Large intestine (tissue), 3 donors: Measurements from ENCODE around the gene CNTNAP2. TPM values are rescaled to one million over a fixed set of nuclear protein-coding genes. Genes with fewer than 3 reads are reported as not detected.

Experiments
- DNase-seq, 2 donors: peaks; one replicate each; pipeline versions ENCODE4 v3.0.0 to v3.0.0-alpha.2; 2013
- H3K27ac ChIP-seq: one replicate; pipeline ENCODE4 v1.5.1; 2013; ENCODE audit warnings: low read length
- H3K27me3 ChIP-seq: 2 replicates; pipeline ENCODE4 v1.6.1; 2013; ENCODE audit warnings: low read length; ENCODE audit not compliant: control insufficient read depth, insufficient read depth
- H3K36me3 ChIP-seq: 2 replicates; pipeline ENCODE4 v1.6.1; 2013; ENCODE audit warnings: low read length; ENCODE audit not compliant: control insufficient read depth, insufficient read depth
- H3K4me1 ChIP-seq: one replicate; pipeline ENCODE4 v1.6.1; 2013; ENCODE audit warnings: low read length; ENCODE audit not compliant: control insufficient read depth, insufficient read depth
- H3K4me3 ChIP-seq: one replicate; pipeline ENCODE4 v1.5.1; 2013; ENCODE audit warnings: low read length
- H3K9me3 ChIP-seq: one replicate; pipeline ENCODE4 v1.6.1; 2013; ENCODE audit warnings: mild to moderate bottlenecking, low read depth, low read length, moderate library complexity; ENCODE audit not compliant: control insufficient read depth
- WGBS: methylation state at CpG from one replicate; pipeline ENCODE4 v1.1.5; 2013; ENCODE audit warnings: low lambda C conversion rate; ENCODE audit not compliant: insufficient coverage; 5-methylcytosine and 5-hydroxymethylcytosine counted together
- polyA plus RNA-seq: library from polyadenylated mRNA; unstranded; fragments of 120-200 nt; gene quantifications from one replicate; pipeline ENCODE4 v1.2.1, GENCODE V29; 2013

The CNTNAP2 gene
- polyA plus RNA-seq, 1 donor, result 12.9 TPM

DNA sequence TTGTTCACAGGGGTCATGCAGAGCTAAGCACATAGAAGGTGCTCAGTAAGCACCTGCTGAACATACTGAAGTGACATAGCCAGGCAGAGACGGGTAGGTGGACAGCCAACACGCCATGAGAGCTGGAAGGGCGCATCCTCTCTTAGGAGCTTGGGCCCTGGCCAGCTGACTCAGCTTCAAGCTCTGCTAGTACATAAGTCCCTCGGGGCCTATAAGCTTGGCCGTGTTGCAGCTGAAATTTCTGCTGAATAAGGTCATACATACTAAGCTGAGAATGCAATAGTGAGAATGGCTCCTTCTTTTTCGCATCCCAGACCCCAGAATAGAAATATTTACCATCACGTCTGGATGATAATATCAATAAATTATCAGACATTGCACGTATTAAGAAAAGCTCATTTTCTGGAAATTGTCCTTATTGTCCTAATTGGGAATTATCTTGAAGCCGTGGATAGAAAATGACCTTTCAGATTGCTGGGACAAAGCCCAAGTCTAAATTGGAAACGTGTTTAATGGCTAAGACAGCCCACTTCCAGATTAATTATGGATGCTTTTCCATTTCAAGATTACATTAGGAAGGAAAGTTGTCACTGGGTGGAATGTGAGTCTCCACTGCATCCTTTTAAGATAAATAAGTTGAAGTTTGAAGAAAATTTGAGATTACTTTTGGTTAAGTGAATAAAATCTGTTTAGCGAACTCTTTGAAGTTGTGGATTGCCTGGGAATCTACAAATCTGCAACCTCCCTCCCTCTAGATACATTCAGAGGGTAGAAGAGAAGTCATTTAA, 2186.9 kb downstream of the CNTNAP2 start:
- Histone ChIP-seq H3K9me3 (no peaks in the 10 kb centered on the region), H3K27me3 (no peaks in the 10 kb centered on the region), H3K4me1 (peaks cover 4% of the 10 kb centered on the region), H3K4me3 (no peak overlapping the region), H3K36me3 (no peaks in the 10 kb centered on the region), H3K27ac (no peak overlapping the region)
- WGBS, result no CpG with 5 or more reads among the region's 11 CpGs
- peak; percentile 31 to 48 for DNase-seq

DNA sequence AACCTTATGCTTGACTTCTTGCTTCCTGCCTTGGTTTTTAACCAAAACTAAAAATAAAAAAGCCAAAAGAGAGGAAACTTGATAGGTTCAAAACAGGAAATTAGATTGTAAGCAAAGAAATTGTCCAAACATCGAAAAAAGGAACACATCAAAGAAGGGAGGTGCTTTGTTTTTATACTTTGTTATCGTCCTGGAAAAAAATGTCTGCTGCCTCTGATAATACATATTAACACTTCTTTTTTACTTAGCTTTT, 2187.4 kb downstream of the CNTNAP2 start:
- peaks cover 4% of the 10 kb centered on the region for H3K4me1 ChIP-seq
- H3K9me3 ChIP-seq, result no peaks in the 10 kb centered on the region
- H3K36me3 ChIP-seq, result no peaks in the 10 kb centered on the region
- no peak for DNase-seq
- no peak overlapping the region for H3K27ac ChIP-seq
- no peaks in the 10 kb centered on the region for H3K27me3 ChIP-seq
- WGBS, result 100% methylated on average over 1 of the region's 2 CpGs
- no peak overlapping the region for H3K4me3 ChIP-seq

DNA sequence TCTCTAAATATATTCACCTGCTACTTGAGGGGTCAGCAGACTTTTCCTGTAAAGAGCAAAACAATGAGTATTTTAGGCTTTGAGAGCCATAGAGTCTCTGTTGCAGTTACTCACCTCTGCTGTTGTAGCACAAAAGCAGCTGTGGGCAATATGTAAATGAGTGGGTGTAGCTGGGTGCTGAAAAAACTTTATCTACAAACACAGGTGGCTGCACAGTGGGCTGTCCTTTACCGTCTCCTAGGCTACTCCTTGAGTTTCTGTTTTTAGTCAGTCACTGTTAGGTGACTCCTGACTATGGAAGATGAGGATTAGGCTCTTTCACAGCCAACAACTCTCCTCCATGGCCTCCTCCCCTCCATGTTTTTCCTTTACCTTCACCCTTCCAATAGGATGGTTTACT, 2187.9 kb downstream of the CNTNAP2 start:
- no peak for DNase-seq
- no CpG with 5 or more reads among the region's 1 CpG for WGBS
- H3K9me3 ChIP-seq, result no peaks in the 10 kb centered on the region
- H3K36me3 ChIP-seq, result no peaks in the 10 kb centered on the region
- no peak overlapping the region for H3K4me3 ChIP-seq
- H3K4me1 ChIP-seq, result peaks cover 4% of the 10 kb centered on the region
- H3K27me3 ChIP-seq, result no peaks in the 10 kb centered on the region
- no peak overlapping the region for H3K27ac ChIP-seq

DNA sequence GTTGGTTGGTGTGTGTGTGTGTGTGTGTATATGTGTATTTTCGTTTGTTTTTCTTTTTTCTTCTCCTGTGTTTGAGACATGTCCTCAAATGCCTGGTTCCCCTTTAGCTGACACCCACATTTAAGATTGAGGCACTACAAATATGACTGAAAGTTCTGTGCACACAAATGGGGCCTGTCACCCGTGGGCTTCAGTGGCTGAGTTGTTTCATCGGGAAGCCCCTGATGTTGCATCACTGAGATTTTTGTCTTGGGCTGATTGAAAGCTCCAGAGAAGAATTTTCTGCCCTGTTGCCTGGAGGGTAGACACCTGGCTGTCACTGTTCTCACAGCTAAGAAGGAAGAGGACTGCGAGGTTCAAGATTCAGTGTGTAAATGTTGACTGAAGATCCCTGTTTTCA, 2190.2 kb downstream of the CNTNAP2 start:
- no peaks in the 10 kb centered on the region for H3K36me3 ChIP-seq
- H3K4me3 ChIP-seq, result no peak overlapping the region
- no peak overlapping the region for H3K27ac ChIP-seq
- no peak for DNase-seq
- no CpG with 5 or more reads among the region's 4 CpGs for WGBS
- H3K4me1 ChIP-seq, result no peaks in the 10 kb centered on the region
- H3K9me3 ChIP-seq, result no peaks in the 10 kb centered on the region
- H3K27me3 ChIP-seq, result no peaks in the 10 kb centered on the region

DNA sequence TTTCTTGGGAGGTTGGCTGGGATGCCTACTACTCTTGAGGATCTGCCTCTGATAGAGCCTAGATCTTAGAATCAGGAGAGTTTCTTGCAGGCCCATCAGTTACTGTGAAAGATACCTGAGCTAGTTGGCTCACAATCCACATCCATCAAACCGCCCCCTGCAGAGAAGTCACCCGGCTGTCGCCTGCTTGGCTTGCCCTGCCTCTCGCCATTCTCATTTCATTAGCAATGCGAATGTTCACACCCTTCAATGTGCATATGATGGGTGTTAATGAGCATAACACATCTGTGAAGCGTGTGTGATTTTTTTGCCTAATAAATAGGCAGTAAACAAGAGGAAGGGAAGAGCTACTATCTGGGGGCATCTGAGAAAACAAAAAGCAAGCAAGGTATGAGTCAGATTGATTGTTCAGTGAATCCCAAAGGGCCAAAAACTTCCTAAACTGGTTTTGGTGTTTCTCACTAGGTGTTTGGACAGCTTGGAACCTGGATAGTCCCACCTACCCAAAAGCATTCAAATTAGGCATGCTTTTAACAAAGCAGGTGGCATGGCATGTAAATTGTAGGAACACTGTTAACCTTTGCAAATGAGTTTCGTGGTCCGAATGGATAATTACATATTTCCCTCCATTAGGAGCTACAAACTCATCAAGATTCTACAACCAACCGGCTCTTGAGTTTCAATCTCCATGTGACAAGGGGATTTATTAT, 2201.7 kb downstream of the CNTNAP2 start:
- H3K9me3 ChIP-seq, result no peaks in the 10 kb centered on the region
- DNase-seq, result no peak
- 83% methylated on average over 1 of the region's 9 CpGs for WGBS
- no peak overlapping the region for H3K4me3 ChIP-seq
- peaks cover 19% of the 10 kb centered on the region for H3K4me1 ChIP-seq
- H3K36me3 ChIP-seq, result no peaks in the 10 kb centered on the region
- H3K27ac ChIP-seq, result peak overlapping the region; percentile 62
- H3K27me3 ChIP-seq, result no peaks in the 10 kb centered on the region

DNA sequence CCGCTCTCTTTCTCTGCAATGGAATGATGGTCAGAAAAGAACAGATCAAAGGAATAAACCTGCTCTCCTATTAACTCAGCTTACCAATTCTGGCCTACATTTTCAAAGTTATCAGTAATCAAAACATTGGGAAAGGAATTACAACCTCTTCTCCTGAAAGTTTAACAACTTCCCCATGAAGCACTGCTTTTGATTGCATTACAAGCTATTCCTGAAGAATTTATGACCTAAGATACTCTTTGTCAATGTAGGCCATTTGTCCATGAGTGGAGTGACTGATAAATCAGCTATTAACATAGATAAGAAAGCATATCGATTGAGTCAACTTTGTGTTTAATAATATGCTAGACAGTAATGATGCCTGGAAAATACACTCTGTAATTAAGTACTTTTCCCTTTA, 2202.2 kb downstream of the CNTNAP2 start:
- peak; percentile 49 to 72 for DNase-seq
- Histone ChIP-seq H3K27me3 (no peaks in the 10 kb centered on the region), H3K9me3 (no peaks in the 10 kb centered on the region), H3K27ac (peak overlapping the region; percentile 62), H3K36me3 (no peaks in the 10 kb centered on the region), H3K4me1 (peaks cover 19% of the 10 kb centered on the region), H3K4me3 (no peak overlapping the region)
- 0% methylated on average over 1 of the region's 2 CpGs for WGBS

DNA sequence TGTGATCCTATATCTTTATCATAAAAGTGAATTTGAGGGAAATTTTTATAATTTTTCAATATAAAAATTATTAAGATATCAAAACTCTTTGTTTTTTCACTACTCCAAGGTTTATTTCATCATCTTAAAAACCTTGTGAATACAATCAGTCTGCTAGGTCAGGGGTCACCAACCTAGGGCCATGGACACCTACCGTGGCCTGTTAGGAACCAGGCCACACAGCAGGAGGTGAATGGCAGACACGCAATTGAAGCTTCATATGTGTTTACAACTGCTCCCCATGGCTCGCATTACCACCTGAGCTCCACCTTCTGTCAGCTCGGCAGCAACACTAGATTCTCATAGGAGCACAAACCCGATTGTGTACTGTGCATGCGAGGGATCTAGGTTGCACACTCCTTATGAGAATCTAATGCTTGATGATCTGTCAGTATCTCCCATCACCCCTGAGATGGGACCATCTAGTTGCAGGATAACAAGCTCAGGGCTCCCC, 2202.8 kb downstream of the CNTNAP2 start:
- Histone ChIP-seq H3K27ac (no peak overlapping the region), H3K4me1 (peaks cover 19% of the 10 kb centered on the region), H3K36me3 (no peaks in the 10 kb centered on the region), H3K4me3 (no peak overlapping the region), H3K9me3 (no peaks in the 10 kb centered on the region), H3K27me3 (no peaks in the 10 kb centered on the region)
- DNase-seq, result no peak
- WGBS, result no CpG with 5 or more reads among the region's 6 CpGs

DNA sequence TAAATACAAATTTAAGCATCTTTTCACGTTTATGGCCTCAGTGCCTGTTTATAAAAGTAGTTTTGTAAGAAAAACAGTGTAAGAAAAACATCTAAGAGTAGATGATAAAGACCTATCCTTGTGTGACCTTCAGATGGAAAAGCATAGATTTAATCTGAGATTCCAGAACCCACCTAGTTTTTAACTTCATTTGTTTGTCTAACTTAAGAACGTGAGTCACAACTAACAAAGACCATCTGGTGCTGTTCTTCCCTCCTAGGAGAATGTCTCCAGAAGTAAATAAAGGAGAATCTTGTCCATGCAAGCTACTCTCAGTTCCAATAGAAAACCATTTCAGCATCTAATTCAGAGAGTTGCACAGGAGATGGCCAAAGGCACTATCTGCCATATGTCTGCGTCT, 2208.6 kb downstream of the CNTNAP2 start:
- Histone ChIP-seq H3K9me3 (peaks cover 6% of the 10 kb centered on the region), H3K4me3 (no peak overlapping the region), H3K27me3 (no peaks in the 10 kb centered on the region), H3K4me1 (no peaks in the 10 kb centered on the region), H3K36me3 (no peaks in the 10 kb centered on the region), H3K27ac (no peak overlapping the region)
- 50% methylated on average over 1 of the region's 3 CpGs for WGBS
- DNase-seq, result no peak

DNA sequence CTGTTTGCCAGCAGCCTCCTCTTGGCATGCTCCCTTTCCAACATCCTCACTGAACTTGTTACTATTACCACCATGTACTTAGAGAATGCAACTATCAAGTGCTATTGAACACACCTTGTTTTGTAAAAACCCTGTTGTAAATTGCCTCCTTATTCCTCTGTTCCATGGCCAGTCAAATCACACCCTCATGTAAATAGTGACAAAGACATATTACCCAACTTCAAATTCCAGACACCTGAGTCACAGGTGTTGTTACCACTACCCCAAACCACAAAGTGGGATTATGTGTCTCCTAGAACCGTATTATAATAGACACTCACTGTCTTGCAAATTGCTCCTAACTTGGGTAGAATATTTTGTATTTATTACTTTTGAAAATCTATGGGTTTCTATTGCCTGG, 2210.8 kb downstream of the CNTNAP2 start:
- H3K4me3 ChIP-seq, result no peak overlapping the region
- WGBS, result no CpG with 5 or more reads among the region's 1 CpG

DNA sequence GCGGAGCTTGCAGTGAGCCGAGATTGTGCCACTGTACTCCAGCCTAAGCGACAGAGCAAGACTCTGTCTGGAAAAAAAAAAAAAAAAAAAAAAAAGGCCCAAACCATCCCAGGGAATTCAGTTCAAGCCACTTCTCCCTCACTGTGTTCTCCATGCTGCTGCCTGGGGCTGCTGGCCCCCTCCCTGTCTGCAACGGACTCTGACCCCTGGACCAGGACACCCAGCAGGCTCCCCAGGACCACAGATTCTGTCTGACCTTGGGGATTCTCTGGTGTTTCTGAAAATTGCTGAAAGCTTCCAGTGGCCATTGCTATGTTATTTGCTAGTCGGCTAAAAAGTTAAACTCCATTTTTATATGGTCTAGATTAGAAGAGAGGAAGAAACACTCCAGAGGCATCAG, 2212.3 kb downstream of the CNTNAP2 start:
- H3K36me3 ChIP-seq, result no peaks in the 10 kb centered on the region
- H3K4me1 ChIP-seq, result no peaks in the 10 kb centered on the region
- no peak overlapping the region for H3K27ac ChIP-seq
- no peaks in the 10 kb centered on the region for H3K27me3 ChIP-seq
- H3K9me3 ChIP-seq, result peaks cover 21% of the 10 kb centered on the region
- no peak for DNase-seq
- no CpG with 5 or more reads among the region's 5 CpGs for WGBS
- no peak overlapping the region for H3K4me3 ChIP-seq

More for the DNA sequence above, 2210.8 kb downstream of the CNTNAP2 start:
- peak in 1 of 2 donors; percentile 49 for DNase-seq
- Histone ChIP-seq H3K27ac (no peak overlapping the region), H3K36me3 (no peaks in the 10 kb centered on the region), H3K4me1 (no peaks in the 10 kb centered on the region), H3K9me3 (peaks cover 21% of the 10 kb centered on the region), H3K27me3 (no peaks in the 10 kb centered on the region)
